Sigmoid colon (tissue), 3 donors: ENCODE measurements around the gene TJP2.

ENCODE experiments used
- POLR2A ChIP-seq, 2 donors: fragments of 450-650 bp; IDR thresholded peaks; one replicate each; pipeline ENCODE4 v1.6.1; 2016; ENCODE audit warnings: antibody characterized with exemption in 2 of 2, mild to moderate bottlenecking in 2 of 2, moderate library complexity in 2 of 2
- TF ChIP-seq, protein P1 (sequence below), 4 experiments: fragments of 450-650 bp in 3 of 4; fragments of 200-600 bp in 1 of 4; IDR thresholded peaks; one replicate each; pipeline ENCODE4 v1.5.1; 2016 to 2019; ENCODE audit warnings: antibody characterized with exemption in 4 of 4, mild to moderate bottlenecking in 3 of 4, moderate library complexity in 2 of 4

DNA sequence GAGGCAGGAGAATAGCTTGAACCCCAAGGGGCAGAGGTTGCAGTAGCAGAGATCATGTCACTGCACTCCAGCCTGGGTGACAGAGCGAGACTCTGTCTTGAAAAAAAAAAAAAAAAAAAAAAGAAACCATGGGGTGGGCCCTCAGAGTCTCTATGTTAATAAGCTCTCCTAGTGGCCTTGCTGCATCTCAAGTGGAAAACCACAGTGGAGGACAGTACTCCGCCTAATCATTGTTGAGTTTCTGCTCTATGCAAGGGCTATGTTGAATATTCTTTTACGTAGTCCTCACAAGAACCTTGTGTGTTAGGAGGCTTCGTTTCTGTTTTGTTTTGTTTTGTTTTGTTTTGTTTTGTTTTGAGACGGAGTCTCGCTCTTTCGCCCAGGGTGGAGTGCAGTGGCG is 48.9 kb downstream of the TJP2 start:
- TF ChIP-seq, protein P1, sequence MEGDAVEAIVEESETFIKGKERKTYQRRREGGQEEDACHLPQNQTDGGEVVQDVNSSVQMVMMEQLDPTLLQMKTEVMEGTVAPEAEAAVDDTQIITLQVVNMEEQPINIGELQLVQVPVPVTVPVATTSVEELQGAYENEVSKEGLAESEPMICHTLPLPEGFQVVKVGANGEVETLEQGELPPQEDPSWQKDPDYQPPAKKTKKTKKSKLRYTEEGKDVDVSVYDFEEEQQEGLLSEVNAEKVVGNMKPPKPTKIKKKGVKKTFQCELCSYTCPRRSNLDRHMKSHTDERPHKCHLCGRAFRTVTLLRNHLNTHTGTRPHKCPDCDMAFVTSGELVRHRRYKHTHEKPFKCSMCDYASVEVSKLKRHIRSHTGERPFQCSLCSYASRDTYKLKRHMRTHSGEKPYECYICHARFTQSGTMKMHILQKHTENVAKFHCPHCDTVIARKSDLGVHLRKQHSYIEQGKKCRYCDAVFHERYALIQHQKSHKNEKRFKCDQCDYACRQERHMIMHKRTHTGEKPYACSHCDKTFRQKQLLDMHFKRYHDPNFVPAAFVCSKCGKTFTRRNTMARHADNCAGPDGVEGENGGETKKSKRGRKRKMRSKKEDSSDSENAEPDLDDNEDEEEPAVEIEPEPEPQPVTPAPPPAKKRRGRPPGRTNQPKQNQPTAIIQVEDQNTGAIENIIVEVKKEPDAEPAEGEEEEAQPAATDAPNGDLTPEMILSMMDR (IDR thresholded peaks at IDR 0.05) = no peak
- TF ChIP-seq POLR2A (IDR thresholded peaks at IDR 0.05) = no peak
